K562 (cell line): ENCODE measurements around the gene ZDHHC24. TPM values are rescaled to one million over a fixed set of nuclear protein-coding genes. Genes with fewer than 3 reads are reported as not detected.
A peak's percentile ranks its signal among the peaks of the same experiment; 100 is the strongest.

ENCODE experiments used
- ATF7 ChIP-seq: fragments of 450-650 bp; IDR thresholded peaks from 2 replicates; pipeline ENCODE4 v1.7.1; 2014; ENCODE audit warnings: mild to moderate bottlenecking, moderate library complexity
- E2F3 ChIP-seq: fragments of 250-450 bp; sonication (Bioruptor Pico); IDR thresholded peaks from 2 replicates; pipeline ENCODE4 v1.4.0; 2020; ENCODE audit warnings: mild to moderate bottlenecking
- EP400 ChIP-seq: fragments of 450-650 bp; IDR thresholded peaks from 2 replicates; pipeline ENCODE4 v1.6.1; 2017; ENCODE audit warnings: antibody characterized with exemption, mild to moderate bottlenecking, moderate library complexity
- HMG20A ChIP-seq: fragments of 450-650 bp; formaldehyde crosslinking; conservative IDR thresholded peaks from 2 replicates; pipeline ENCODE4 v1.4.0; 2020; ENCODE audit warnings: mild to moderate bottlenecking, mixed read lengths
- JUN ChIP-seq, 2 experiments: sonication (generic) in 1 of 2; formaldehyde crosslinking in 1 of 2; IDR thresholded peaks; 2 replicates each; pipeline versions ENCODE4 v1.6.1 to v1.8.0; 2012 to 2022; ENCODE audit warnings: borderline replicate concordance in 2 of 2, mild to moderate bottlenecking in 2 of 2, improper control_type of control experiment in 1 of 2, low read depth in 1 of 2, low read length in 1 of 2, missing genetic modification reagents in 1 of 2
- KLF6 ChIP-seq: fragments of 250-450 bp; sonication (Bioruptor Pico); IDR thresholded peaks from 2 replicates; pipeline ENCODE4 v1.4.0; 2020; ENCODE audit warnings: mild to moderate bottlenecking, moderate library complexity, borderline replicate concordance
- MAX ChIP-seq: sonication (generic); formaldehyde crosslinking; IDR thresholded peaks from 2 replicates; pipeline ENCODE4 v1.9.0; 2022; ENCODE audit warnings: mild to moderate bottlenecking, missing genetic modification reagents
- MEF2A ChIP-seq: IDR thresholded peaks from 2 replicates; pipeline ENCODE4 v1.6.1; 2011; ENCODE audit warnings: low read depth, mild to moderate bottlenecking, low read length, moderate library complexity; ENCODE audit not compliant: control insufficient read depth
- MTF1 ChIP-seq: fragments of 250-450 bp; sonication (Bioruptor Pico); IDR thresholded peaks from 2 replicates; pipeline ENCODE4 v1.9.0; 2021; ENCODE audit warnings: moderate library complexity, mild to moderate bottlenecking, inconsistent platforms, borderline replicate concordance
- NCOA6 ChIP-seq: fragments of 450-650 bp; IDR thresholded peaks from 2 replicates; pipeline ENCODE4 v1.6.1; 2017; ENCODE audit warnings: mild to moderate bottlenecking
- SREBF2 ChIP-seq: sonication (generic); formaldehyde crosslinking; IDR thresholded peaks from 2 replicates; pipeline ENCODE4 v1.4.0; 2020; ENCODE audit warnings: mild to moderate bottlenecking, missing genetic modification reagents
- THAP7 ChIP-seq: fragments of 250-450 bp; sonication (Bioruptor Pico); IDR thresholded peaks from 2 replicates; pipeline ENCODE4 v1.5.0; 2021
- ZKSCAN3 ChIP-seq: fragments of 250-450 bp; sonication (Bioruptor Pico); IDR thresholded peaks from 2 replicates; pipeline ENCODE4 v1.4.0; 2020
- ZNF224 ChIP-seq: sonication (generic); formaldehyde crosslinking; IDR thresholded peaks from 2 replicates; pipeline ENCODE4 v1.8.0; 2022; ENCODE audit warnings: mild to moderate bottlenecking, missing genetic modification reagents
- ZNF274 ChIP-seq: IDR thresholded peaks from 2 replicates; pipeline ENCODE4 v1.6.1; 2011; ENCODE audit warnings: low read depth, mild to moderate bottlenecking, low read length, moderate library complexity, borderline replicate concordance
- ZNF431 ChIP-seq: sonication (generic); formaldehyde crosslinking; IDR thresholded peaks from 2 replicates; pipeline ENCODE4 v1.8.0; 2022; ENCODE audit warnings: mild to moderate bottlenecking, missing genetic modification reagents
- ZNF507 ChIP-seq: conservative IDR thresholded peaks from 2 replicates; pipeline ENCODE4 v1.6.1; 2017; ENCODE audit warnings: missing genetic modification characterization, missing compliant biosample characterization
- polyA plus RNA-seq, 8 experiments: library from polyadenylated mRNA; depleted of rRNA in 4 of 8; stranded (reverse) in 5 of 8; unstranded in 3 of 8; fragments of >200 nt; fragmentation: Nextera tagmentation in 2 of 8; fragmentation: Illumina TruSeq in 1 of 8; extraction: Ambion mirVana in 2 of 8; extraction: Trizol in 1 of 8; gene quantifications; 2 replicates each; pipeline versions ENCODE4 v1.2.1 to v1.2.3, GENCODE V29; 2011 to 2014; ENCODE audit warnings: inconsistent platforms in 1 of 8, missing spikeins in 1 of 8
- total RNA-seq, 7 experiments: library from RNA; depleted of rRNA in 6 of 7; stranded (reverse); fragments of >200 nt in 6 of 7; fragmentation: Illumina TruSeq in 2 of 7; extraction: Trizol in 2 of 7; gene quantifications; 2 replicates each; pipeline versions ENCODE4 v1.2.1 to v1.2.3, GENCODE V29; 2011 to 2021; ENCODE audit warnings: low replicate concordance in 1 of 7
- TF ChIP-seq, protein P1 (sequence below): IDR thresholded peaks from 3 replicates; pipeline ENCODE4 v1.6.1; 2011; ENCODE audit warnings: borderline replicate concordance, mild to moderate bottlenecking, moderate library complexity; ENCODE audit not compliant: insufficient read length; ENCODE audit errors: extremely low read depth
- TF ChIP-seq, protein P2 (sequence below): IDR thresholded peaks from 3 replicates; pipeline ENCODE4 v1.6.1; 2011; ENCODE audit warnings: borderline replicate concordance, mild to moderate bottlenecking; ENCODE audit not compliant: insufficient read length, insufficient read depth
- TF ChIP-seq, protein P3 (sequence below): fragments of 250-450 bp; sonication (Bioruptor Pico); IDR thresholded peaks from 2 replicates; pipeline ENCODE4 v1.4.0; 2020; ENCODE audit warnings: mild to moderate bottlenecking

ZDHHC24 gene
- total and polyA plus RNA-seq, 9 of the 15 experiments (the other 6 are each of a cell fraction or from before 2014, with no cell fraction given): 0.45 to 11.2 (median 2.7) TPM

DNA sequence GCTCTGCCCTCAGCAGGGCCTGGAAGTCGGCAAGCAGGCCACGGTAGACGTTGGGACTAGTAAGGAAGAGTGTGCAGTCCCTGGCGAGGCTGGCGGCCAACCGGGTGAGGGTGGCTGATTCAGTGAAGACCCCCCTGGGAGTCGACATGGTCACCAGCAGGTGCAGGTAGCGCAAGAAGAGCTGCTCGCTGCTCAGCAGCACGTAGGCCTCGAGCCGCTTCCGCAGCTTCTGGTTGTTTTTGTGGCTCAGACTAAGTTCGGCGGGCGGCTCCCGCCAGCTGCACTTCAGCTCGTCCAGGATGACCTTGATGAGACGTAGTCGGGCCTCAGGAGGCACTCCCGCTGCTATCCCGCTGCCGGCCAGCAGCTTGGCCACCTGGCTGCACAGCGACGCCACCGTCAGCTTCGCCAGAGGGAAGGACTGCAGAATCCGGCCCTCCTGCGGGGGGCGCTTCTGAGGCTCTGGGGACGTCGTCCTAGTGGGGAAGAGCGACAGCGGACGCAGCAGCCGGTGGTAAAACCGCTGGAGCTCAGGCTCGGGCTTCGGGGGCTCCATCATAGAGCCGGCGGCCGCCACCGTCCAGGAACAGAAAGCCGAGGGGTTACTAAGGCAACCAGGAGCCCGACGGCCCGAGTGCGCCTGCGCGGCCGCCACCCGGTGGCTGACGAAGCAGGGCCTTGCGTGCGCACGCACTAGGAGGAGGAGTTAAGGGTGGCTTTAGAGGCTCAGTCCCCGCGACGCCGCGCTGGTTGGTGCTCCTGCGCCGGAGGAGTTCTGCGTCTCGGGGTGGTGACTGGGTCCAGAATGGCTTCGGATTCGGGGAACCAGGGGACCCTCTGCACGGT is 46.8 kb upstream of the ZDHHC24 start, which contains the start of the genes CCDC87 and CCS (continued):
- TF ChIP-seq, protein P1, sequence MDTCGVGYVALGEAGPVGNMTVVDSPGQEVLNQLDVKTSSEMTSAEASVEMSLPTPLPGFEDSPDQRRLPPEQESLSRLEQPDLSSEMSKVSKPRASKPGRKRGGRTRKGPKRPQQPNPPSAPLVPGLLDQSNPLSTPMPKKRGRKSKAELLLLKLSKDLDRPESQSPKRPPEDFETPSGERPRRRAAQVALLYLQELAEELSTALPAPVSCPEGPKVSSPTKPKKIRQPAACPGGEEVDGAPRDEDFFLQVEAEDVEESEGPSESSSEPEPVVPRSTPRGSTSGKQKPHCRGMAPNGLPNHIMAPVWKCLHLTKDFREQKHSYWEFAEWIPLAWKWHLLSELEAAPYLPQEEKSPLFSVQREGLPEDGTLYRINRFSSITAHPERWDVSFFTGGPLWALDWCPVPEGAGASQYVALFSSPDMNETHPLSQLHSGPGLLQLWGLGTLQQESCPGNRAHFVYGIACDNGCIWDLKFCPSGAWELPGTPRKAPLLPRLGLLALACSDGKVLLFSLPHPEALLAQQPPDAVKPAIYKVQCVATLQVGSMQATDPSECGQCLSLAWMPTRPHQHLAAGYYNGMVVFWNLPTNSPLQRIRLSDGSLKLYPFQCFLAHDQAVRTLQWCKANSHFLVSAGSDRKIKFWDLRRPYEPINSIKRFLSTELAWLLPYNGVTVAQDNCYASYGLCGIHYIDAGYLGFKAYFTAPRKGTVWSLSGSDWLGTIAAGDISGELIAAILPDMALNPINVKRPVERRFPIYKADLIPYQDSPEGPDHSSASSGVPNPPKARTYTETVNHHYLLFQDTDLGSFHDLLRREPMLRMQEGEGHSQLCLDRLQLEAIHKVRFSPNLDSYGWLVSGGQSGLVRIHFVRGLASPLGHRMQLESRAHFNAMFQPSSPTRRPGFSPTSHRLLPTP: no peak
- peak; percentile 70 for TF ChIP-seq EP400
- TF ChIP-seq, protein P2, sequence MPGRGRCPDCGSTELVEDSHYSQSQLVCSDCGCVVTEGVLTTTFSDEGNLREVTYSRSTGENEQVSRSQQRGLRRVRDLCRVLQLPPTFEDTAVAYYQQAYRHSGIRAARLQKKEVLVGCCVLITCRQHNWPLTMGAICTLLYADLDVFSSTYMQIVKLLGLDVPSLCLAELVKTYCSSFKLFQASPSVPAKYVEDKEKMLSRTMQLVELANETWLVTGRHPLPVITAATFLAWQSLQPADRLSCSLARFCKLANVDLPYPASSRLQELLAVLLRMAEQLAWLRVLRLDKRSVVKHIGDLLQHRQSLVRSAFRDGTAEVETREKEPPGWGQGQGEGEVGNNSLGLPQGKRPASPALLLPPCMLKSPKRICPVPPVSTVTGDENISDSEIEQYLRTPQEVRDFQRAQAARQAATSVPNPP: no peak
- no peak for TF ChIP-seq ZNF431 (CRISPR knock-in tag)
- peak; percentile 88 for TF ChIP-seq MAX (CRISPR knock-in tag)
- TF ChIP-seq MEF2A: no peak
- TF ChIP-seq SREBF2 (CRISPR knock-in tag): no peak
- TF ChIP-seq ZNF274: no peak
- TF ChIP-seq HMG20A (CRISPR knock-in tag): no peak
- no peak for TF ChIP-seq ZNF507 (tag)
- TF ChIP-seq ATF7: peak; percentile 58; the same call in 1 of the 2 replicates
- TF ChIP-seq NCOA6: peak; percentile 95
- no peak for TF ChIP-seq E2F3
- TF ChIP-seq MTF1 (CRISPR knock-in tag): no peak
- no peak for TF ChIP-seq ZKSCAN3
- TF ChIP-seq ZNF224 (CRISPR knock-in tag): no peak
- TF ChIP-seq JUN (IDR thresholded peaks at IDR 0.05; ENCODE audit: borderline replicate concordance, low read depth, low read length): no peak
- no peak for TF ChIP-seq JUN (CRISPR knock-in tag; IDR thresholded peaks at IDR 0.05; ENCODE audit: borderline replicate concordance)
- TF ChIP-seq KLF6 (CRISPR knock-in tag): no peak
- TF ChIP-seq THAP7 (CRISPR knock-in tag): no peak
- TF ChIP-seq, protein P3, sequence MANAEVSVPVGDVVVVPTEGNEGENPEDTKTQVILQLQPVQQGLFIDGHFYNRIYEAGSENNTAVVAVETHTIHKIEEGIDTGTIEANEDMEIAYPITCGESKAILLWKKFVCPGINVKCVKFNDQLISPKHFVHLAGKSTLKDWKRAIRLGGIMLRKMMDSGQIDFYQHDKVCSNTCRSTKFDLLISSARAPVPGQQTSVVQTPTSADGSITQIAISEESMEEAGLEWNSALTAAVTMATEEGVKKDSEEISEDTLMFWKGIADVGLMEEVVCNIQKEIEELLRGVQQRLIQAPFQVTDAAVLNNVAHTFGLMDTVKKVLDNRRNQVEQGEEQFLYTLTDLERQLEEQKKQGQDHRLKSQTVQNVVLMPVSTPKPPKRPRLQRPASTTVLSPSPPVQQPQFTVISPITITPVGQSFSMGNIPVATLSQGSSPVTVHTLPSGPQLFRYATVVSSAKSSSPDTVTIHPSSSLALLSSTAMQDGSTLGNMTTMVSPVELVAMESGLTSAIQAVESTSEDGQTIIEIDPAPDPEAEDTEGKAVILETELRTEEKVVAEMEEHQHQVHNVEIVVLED (CRISPR knock-in tag): no peak; the same call in 1 of the 2 replicates
